Ovary (tissue), 9 donors: ENCODE measurements around the gene PLEKHA7. TPM values are rescaled to one million over a fixed set of nuclear protein-coding genes. Genes with fewer than 3 reads are reported as not detected.

Experiments used
- DNase-seq, 5 donors: peaks; one replicate each; pipeline ENCODE4 v3.0.0-alpha.2; 2019 to 2020
- H3K27ac ChIP-seq, 2 donors: fragments of 200-600 bp; one replicate each; pipeline versions ENCODE4 v1.5.1 to v1.8.0; 2019 to 2022
- H3K27me3 ChIP-seq: fragments of 200-600 bp; one replicate; pipeline ENCODE4 v1.8.0; 2022
- H3K36me3 ChIP-seq: fragments of 200-600 bp; sonication (generic); one replicate; pipeline ENCODE4 v1.5.1; 2019
- H3K4me1 ChIP-seq: one replicate; pipeline ENCODE4 v1.8.1; 2013; ENCODE audit warnings: mild to moderate bottlenecking, moderate library complexity; ENCODE audit not compliant: insufficient read depth
- H3K4me3 ChIP-seq: fragments of 200-600 bp; sonication (generic); one replicate; pipeline ENCODE4 v1.5.1; 2017
- H3K9me3 ChIP-seq, 2 donors: fragments of 200-600 bp in 1 of 2; sonication (generic) in 1 of 2; one replicate each; pipeline versions ENCODE4 v1.5.1 to v1.8.1; 2013 to 2019; ENCODE audit warnings: mild to moderate bottlenecking in 1 of 2, moderate library complexity in 1 of 2
- EP300 ChIP-seq: sonication (generic); formaldehyde crosslinking; IDR thresholded peaks from one replicate; pipeline ENCODE4 v1.6.1; 2017; ENCODE audit warnings: antibody characterized with exemption
- POLR2A ChIP-seq: fragments of 450-650 bp; IDR thresholded peaks from one replicate; pipeline ENCODE4 v1.6.1; 2017; ENCODE audit warnings: antibody characterized with exemption, mild to moderate bottlenecking, moderate library complexity
- WGBS, 3 donors: extraction: QIAGEN DNeasy Blood & Tissue Kit in 1 of 3; methylation state at CpG; one replicate each; pipeline versions ENCODE4 v1.1.5 to v1.1.7; 2013 to 2017; 5-methylcytosine and 5-hydroxymethylcytosine counted together
- intact Hi-C, 4 donors: fragments of 100-400 bp; cut with DNase I; formaldehyde crosslinking; loops; one replicate each; pipeline versions ENCODE4 v1.11.0 to v1.15.1; 2022 to 2023
- polyA plus RNA-seq, 2 donors: library from polyadenylated mRNA; stranded (reverse); fragments of 200-250 nt in 1 of 2; fragments of 350-450 nt in 1 of 2; fragmentation: Illumina TruSeq in 1 of 2; extraction: RNeasy Lipid Tissue Mini Kit (QIAGEN cat#74804) in 1 of 2; gene quantifications; one replicate each; pipeline ENCODE4 v1.2.3, GENCODE V29; 2013 to 2014
- total RNA-seq, 7 donors: library from RNA; depleted of rRNA in 2 of 7; stranded (reverse); fragments of >200 nt in 2 of 7; fragmentation: NEBNext Ultra II Directional in 3 of 7; extraction: Animal tissue kit (Norgen Biotek cat#: 25700) in 3 of 7; gene quantifications; one replicate each; pipeline versions ENCODE4 v1.1.0 to v1.2.4, GENCODE V29; 2016 to 2023
- TF ChIP-seq, protein P1 (sequence below), 3 donors: fragments of 450-650 bp in 2 of 3; fragments of 200-600 bp in 1 of 3; IDR thresholded peaks; one replicate each; pipeline versions ENCODE4 v1.5.1 to v1.8.0; 2016 to 2022; ENCODE audit warnings: antibody characterized with exemption in 3 of 3, mild to moderate bottlenecking in 1 of 3
- donor health status: DM: no; HTN: no; CAD: no; lungs with moderate emphysema.
- donor health status: DM: no; HTN: no; CAD: no.
- donor health status: Bipolar disorder and iron deficiency.
- donor health status: DM: yes; HTN: yes; CAD: no.
- donor health status: DM: no; HTN: no; CAD: no.
- donor health status: DM: yes; HTN: yes; CAD: no.

PLEKHA7 gene
- total and polyA plus RNA-seq, 9 donors, result 9.6 to 29.5 (median 15.9) TPM

DNA sequence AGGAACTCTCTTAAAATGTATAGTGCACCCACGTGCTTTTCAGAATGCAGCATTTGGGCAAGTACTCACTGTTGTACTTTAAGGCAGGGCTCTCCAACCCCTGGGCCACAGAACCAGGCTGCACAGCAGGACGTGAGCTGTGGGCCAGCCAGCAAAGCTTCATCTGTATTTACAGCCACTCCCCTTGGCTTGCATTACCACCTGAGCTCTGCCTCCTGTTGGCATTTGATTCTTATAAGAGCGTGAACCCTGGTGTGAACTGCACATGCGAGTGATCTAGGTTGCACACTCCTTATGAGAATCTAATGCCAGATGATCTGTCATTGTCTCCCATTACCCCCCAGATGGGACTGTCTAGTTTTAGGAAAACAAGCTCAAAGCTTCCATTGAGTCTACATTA, 272.7 kb downstream of the PLEKHA7 start:
- DNase-seq, result no peak
- no peaks in the 10 kb centered on the region for H3K9me3 ChIP-seq
- no peak for TF ChIP-seq POLR2A
- no peak for TF ChIP-seq EP300
- TF ChIP-seq, protein P1, sequence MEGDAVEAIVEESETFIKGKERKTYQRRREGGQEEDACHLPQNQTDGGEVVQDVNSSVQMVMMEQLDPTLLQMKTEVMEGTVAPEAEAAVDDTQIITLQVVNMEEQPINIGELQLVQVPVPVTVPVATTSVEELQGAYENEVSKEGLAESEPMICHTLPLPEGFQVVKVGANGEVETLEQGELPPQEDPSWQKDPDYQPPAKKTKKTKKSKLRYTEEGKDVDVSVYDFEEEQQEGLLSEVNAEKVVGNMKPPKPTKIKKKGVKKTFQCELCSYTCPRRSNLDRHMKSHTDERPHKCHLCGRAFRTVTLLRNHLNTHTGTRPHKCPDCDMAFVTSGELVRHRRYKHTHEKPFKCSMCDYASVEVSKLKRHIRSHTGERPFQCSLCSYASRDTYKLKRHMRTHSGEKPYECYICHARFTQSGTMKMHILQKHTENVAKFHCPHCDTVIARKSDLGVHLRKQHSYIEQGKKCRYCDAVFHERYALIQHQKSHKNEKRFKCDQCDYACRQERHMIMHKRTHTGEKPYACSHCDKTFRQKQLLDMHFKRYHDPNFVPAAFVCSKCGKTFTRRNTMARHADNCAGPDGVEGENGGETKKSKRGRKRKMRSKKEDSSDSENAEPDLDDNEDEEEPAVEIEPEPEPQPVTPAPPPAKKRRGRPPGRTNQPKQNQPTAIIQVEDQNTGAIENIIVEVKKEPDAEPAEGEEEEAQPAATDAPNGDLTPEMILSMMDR (IDR thresholded peaks at IDR 0.05), result no peak
- H3K27me3 ChIP-seq, result no peaks in the 10 kb centered on the region
- no peak overlapping the region for H3K4me3 ChIP-seq
- H3K27ac ChIP-seq, result no peak overlapping the region
- intact Hi-C loops, result no loop called here
- H3K4me1 ChIP-seq, result peaks cover 10% of the 10 kb centered on the region
- WGBS, 3 donors, result 79 to 90% (median 82%) methylated on average over 4 of the region's 4 CpGs
- no peaks in the 10 kb centered on the region for H3K36me3 ChIP-seq

DNA sequence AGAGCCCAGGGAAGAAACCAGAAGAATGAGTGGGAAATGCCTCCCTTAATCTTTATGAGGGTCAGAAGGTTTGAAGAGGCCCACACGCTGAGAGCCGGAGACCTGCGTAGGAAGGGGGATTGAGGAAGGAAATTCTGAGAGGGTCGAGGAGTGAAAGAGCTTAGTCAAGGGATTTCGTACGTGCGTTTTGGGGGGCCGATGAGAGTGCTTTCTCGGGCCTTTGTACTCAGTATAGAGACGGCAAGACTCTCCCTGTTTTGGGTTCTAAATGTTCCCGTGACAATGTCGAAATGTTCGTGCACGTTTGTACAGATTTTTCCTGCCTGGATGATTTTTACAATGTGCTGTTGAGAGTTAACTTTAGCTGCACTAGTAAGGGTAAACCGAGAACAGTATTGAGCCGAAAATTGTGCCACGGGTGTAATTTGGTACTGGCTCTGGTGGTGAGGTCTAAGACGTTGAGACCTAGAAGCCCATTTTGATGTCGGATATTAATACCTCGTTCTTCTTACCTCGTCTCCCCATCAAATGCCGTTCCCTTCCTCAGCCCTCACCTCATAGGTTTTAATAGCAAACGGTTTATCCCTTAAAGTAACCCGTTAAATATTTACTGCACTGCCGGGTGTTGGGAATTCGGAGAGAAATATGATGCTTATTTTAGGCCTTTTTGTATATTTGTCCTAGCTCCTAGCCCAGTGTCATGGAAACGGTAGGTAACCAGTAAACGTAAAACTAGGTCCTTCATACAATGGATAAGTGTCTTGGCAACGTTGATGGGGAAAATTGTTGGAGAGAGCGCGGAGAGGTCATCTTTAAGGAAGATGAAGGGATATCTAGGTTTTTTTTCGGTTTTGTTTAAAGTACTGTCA, 275.0 kb downstream of the PLEKHA7 start:
- no peak for TF ChIP-seq POLR2A
- no peak for TF ChIP-seq EP300
- TF ChIP-seq, protein P1 (IDR thresholded peaks at IDR 0.05), result no peak
- H3K4me3 ChIP-seq, result peak overlapping the region; percentile 97
- peak overlapping the region; percentile 48 to 77 for H3K27ac ChIP-seq
- 1 to 3% (median 2%) methylated on average over 32 of the region's 32 CpGs for WGBS, 3 donors
- peaks cover 10% of the 10 kb centered on the region for H3K4me1 ChIP-seq
- no peak for DNase-seq
- H3K36me3 ChIP-seq, result no peaks in the 10 kb centered on the region
- intact Hi-C loops, result no loop called here
- no peaks in the 10 kb centered on the region for H3K27me3 ChIP-seq
- H3K9me3 ChIP-seq, result no peaks in the 10 kb centered on the region

DNA sequence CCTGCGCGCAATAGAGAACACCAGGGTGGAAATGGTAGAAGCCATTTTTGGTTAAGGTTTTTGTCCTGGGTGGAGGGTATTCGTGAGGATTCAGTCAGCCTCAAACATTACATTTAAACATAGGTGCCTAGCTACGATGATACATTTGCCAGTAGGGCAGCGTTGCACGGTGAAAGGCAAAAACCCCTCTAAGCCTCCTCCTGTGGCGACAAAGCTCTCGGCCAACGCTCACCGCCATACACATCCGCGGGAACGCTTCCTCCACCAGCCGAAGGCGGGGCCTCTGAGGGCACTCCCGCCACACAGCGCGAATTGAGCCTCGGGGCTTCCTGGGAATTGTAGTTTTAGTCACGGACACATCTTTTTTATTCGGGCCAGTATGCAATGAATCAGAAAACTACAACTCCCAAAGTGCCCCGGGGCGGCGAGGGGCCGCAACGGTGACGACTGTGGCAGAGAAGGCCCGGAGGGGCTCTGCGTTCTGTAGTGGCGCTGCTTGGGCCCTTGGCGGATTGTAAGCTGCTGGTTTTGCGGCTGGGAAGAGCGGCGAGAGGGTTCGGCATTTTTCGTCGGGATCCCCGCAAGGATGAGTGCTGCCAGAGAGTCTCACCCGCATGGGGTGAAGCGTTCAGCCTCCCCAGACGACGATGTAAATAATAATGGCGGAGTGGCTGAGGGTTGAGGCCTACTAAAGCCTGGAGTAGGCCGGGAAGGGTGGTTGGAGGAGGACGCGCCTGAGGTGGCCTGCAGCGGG, 275.8 kb downstream of the PLEKHA7 start, which contains the start of gene C11orf58:
Gene C11orf58 (plus strand): TSS at position 455 of the 754 bp plus-strand sequence. CDS start 132 bp downstream, at position 587.
- TF ChIP-seq EP300 (no peak), POLR2A (peak; percentile 91)
- TF ChIP-seq, protein P1 (IDR thresholded peaks at IDR 0.05), result no peak
- H3K36me3 ChIP-seq, result no peaks in the 10 kb centered on the region
- peak; percentile 94 to 97 (median 95) for DNase-seq
- no peaks in the 10 kb centered on the region for H3K9me3 ChIP-seq
- no peaks in the 10 kb centered on the region for H3K27me3 ChIP-seq
- peak within 1 kb of the TSS; percentile 97 for H3K4me3 ChIP-seq
- peak within 1 kb of the TSS; percentile 66 to 77 for H3K27ac ChIP-seq
- peaks cover 10% of the 10 kb centered on the region for H3K4me1 ChIP-seq
- intact Hi-C loops, result no loop called here
- 0 to 1% (median 1%) methylated on average over 46 to 47 of the region's 47 CpGs for WGBS, 3 donors

DNA sequence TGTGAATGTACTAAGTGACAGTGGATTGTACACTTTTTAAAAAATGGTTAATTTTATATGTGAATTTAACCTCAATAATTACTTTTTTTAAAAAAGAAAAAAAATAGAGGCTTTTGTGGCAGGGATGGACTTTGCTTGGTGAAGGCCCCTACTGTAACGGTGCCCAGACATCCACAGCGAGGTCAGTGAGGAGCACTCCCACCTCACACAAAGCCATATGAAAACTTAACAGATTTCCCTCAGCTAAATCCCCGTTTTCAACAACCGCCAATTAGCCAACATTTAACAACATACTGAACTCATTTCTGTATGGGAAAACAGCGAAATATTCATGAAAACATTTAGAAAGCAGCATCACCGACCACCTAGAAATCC, 276.4 kb downstream of the PLEKHA7 start:
- peak overlapping the region; percentile 66 to 71 for H3K27ac ChIP-seq
- no peaks in the 10 kb centered on the region for H3K36me3 ChIP-seq
- H3K9me3 ChIP-seq, result no peaks in the 10 kb centered on the region
- H3K27me3 ChIP-seq, result no peaks in the 10 kb centered on the region
- peak overlapping the region; percentile 97 for H3K4me3 ChIP-seq
- H3K4me1 ChIP-seq, result peaks cover 10% of the 10 kb centered on the region
- TF ChIP-seq EP300 (no peak), POLR2A (no peak)
- TF ChIP-seq, protein P1 (IDR thresholded peaks at IDR 0.05), result no peak
- WGBS, 3 donors, result 0 to 1% (median 0%) methylated on average over 6 of the region's 6 CpGs
- DNase-seq, result peak in 1 of 5 donors; percentile 15
- intact Hi-C loops, result no loop called here

Other genes with a start within 250 kb of the PLEKHA7 start
- 1,000 to 10,000 TPM; 1,394 to 4,750 (median 1,901) TPM for gene RPS13, start 63.3 kb upstream of the PLEKHA7 start, total RNA-seq
- 1,000 to 10,000 TPM; 2,581 to 4,383 TPM for gene RPS13, start 63.3 kb upstream of the PLEKHA7 start, polyA plus RNA-seq
- 10 to 100 TPM; 39.3 to 66.1 (median 55.0) TPM for gene PIK3C2A, start 193.6 kb upstream of the PLEKHA7 start, total RNA-seq
- 10 to 100 TPM; 12.0 to 19.6 TPM for gene PIK3C2A, start 193.6 kb upstream of the PLEKHA7 start, polyA plus RNA-seq